Stimulated activated CD8-positive, alpha-beta memory T cell treated with anti-CD3 and anti-CD28 coated beads, Interleukin-4, amount 100 ng/mL, for 48 hours (primary cell): Measurements from ENCODE around the gene HSPB9.
A peak's percentile ranks its signal among the peaks of the same experiment; 100 is the strongest.

Source experiments
- DNase-seq: peaks from one replicate; pipeline ENCODE4 v3.0.0-alpha.2; 2020

Gene HSPB9, protein sequence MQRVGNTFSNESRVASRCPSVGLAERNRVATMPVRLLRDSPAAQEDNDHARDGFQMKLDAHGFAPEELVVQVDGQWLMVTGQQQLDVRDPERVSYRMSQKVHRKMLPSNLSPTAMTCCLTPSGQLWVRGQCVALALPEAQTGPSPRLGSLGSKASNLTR

GRCh38 chr17:42122371-42123303 lies at the start of gene HSPB9:
TSS of gene HSPB9 (plus strand) at chr17:42122804. CDS start at chr17:42122851, 47 bp downstream.
- DNase-seq, result no peak

DNA sequence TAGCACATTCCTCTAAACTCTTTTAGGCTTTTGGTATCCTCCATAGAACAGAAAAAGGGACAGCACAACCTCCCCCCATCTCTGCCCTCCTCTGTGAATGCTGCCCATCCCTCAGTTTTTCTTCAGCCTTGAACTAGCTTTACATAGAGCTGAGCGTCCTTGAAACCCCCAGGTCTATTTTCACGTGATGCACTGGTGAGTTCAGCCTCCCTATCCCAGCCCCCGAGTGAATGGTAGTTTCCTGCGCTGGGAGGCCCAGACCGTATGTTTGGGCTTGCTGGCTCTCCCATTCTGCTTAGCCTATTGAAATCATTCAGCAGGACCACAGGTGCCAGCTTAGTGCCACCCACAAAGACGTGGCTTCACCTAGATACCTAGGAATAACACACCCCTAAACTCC lies 46.8 kb upstream of the HSPB9 start:
- no peak for DNase-seq

GRCh38 chr17:42076797-42077559 lies 45.6 kb upstream of the HSPB9 start:
- DNase-seq, result no peak

DNA sequence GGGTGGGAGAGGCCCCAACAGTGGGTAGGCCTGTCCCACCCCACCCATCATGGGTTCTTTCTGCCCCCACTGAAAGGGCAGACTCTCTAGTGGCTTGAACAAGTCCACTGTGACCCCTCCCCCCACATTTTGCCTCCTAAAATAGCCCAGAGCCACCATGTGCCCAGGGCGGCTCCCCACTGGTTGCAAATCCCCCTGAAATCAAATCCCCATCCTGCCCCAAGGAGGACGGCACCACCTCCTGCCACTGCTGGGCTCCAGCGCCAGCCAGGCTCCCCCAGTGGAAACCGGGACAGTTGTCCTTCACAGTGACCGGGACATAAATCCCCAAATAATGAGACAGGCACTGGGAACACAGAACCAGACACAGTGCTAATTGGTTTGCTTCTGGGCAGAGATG lies 44.8 kb upstream of the HSPB9 start:
- no peak for DNase-seq

DNA sequence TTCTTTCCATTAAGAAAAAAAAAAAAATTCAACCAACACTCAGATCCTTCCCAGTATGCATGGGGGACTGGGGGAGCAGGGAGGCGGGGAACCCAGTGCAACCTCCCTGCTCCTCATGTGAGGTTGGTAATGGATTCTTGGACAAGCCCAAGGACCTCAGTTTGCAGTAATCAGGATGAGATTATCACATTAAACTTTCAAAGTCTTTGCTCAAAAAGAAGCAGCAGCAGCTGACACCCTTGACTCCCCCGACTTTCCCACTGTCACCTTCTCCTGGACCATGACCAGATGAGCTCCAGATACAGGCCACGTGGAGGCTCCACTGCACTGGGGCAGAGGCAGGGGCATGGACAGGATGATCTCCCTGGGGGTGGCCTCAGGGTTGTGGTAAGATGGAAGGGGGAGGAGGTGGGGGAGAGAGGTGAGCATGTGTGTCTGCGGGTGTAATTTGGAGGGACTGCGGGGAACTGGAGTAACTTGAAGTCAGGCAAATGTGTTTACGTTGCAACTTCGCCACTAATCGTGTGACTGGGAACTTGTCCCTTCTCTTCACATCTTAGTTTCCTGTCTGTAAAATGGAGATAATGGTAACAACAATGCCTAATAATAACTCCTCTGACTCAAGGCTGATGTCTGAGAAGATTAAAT lies 44.1 kb upstream of the HSPB9 start:
- DNase-seq, result no peak

GRCh38 chr17:42079541-42079940 lies 43.1 kb upstream of the HSPB9 start:
- no peak for DNase-seq

DNA sequence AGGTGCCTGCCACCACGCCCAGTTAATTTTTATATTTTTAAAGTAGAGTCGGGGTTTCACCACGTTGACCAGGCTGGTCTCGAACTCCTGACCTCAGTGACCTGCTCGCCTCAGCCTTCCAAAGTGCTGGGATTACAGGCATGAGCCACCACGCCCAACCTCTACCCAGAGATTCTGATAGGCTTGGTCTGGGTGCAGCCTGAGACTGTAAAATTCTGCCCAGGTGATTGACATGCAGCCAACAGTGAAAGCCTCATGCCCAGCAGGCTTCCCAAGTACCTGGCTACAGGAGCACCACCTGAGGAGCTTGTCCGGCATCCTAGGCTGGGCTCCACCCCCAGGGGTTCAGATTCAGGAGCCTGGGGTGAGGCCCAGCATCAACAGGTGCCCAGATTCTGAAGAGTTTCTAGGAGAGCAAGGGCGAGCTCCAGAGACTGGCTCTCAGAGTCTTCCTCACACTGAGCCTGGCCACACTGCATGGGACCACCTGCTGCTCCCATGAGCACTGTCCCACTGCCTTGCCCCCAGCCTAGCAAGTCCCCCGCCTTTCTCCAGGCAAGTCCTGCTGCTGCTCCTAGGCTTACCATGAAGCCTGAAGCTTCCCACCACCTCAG lies 41.0 kb upstream of the HSPB9 start:
- no peak for DNase-seq

DNA sequence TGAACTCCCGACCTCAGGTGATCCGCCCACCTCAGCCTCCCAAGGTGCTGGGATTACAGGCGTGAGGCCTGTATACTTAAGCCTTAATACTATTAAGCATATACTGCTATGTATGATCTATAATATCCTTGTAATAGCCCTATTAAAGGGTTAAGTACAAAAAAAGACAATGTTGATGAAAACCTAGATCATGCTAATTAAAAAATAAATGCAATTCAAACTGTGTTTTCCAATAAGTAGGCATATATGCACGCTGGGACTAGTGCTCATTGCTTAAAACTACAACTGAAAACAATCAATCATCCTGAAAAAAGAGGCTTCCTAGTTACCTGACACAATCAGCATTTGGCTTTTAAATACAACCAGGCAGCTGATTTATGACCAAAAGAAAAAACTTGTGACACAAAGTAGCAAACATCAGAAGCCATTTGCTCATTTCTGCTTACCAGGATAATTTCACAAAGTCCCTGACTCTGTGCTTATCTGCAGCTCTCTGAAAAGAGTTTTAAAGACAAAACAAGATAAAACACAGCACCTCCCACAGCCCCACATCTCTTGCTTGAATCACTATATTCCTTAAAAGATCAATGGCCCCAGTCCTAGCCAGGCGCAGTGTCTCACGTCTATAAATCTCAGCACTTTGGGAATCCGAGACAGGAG lies 35.4 kb upstream of the HSPB9 start:
- no peak for DNase-seq

DNA sequence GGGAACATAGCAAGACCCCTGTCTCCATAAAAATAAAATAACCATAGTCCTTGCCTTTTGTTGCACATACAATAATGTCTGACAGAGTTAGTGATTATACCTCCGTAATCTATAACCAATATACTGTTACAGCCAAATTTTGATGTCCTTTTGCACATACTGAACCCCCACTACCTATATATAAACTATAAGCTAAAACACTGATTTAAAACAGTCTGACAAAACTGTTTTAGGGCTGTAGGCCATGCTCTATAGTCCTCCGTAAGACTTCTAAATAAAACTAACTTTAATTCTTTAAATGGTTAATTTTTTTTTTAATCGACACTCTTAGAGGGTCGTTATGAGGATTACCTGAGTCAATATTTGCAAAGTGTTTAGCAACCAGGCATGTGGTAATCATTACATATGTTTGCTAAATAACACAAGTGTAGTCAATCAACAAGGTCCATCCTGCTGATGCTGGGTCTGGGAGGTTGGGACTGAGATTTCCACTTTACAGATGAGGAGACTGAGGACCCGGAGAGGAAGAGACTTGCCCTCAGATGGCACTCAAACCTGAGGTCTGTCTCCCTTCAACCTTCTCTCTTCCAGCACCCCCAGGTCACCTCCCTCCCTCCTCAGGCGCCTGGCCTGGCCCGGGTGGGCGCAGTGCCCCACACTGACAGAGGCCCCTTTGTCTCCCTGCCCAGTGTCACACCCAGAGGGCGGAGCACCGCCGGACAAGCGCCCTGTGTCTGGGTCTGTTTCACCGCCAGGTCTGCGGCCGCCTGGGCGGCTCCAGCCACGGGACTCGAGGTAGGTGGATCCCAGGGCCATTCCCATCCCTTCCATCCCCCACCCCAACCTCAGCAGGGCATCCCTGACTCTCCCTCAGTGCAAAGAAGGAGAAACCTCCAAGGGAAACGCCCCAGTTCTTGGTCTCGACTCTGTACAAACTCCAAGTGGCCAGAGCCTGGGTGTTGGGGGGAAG lies 34.6 kb upstream of the HSPB9 start:
- no peak for DNase-seq

- no peak for DNase-seq
These were observed 33.9 kb upstream of the HSPB9 start for GRCh38 chr17:42088736-42089135.

GRCh38 chr17:42090964-42091790 lies 31.4 kb upstream of the HSPB9 start:
- DNase-seq, result no peak

- DNase-seq, result no peak
These were observed 29.7 kb upstream of the HSPB9 start for GRCh38 chr17:42092939-42093338.

DNA sequence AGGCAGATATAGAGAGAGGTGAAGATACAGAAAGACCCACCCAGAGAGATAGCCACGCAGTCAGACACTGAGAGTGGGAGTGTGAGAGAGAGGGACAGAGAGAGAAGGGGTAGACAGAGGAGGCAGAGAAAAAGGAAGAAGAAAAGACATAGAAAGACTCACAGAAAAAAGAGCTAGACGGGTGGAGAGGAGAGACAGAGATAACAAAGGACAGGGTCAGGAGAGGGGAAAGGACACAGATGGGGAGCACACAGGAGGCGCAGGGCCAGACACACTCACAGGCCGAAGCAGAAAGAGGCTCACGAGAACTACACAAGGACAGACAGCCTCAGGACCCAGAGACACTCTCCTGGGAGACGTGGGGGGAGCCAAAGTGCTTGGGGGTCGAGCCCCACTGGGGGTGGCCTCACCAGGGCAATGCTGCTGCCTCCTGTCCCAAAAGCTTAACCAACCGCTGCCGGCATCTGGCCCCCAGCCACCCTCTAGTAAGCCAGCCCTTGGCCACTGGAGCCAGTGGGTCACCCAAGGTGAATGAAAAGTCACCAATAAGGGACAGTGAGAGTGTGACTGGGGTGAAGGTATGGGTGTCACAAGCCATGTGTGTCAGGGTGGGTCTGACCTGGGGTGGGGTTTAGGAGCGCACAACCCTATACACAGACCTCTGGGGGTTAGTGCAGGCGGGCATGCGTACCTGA lies 28.1 kb upstream of the HSPB9 start:
- DNase-seq, result no peak

DNA sequence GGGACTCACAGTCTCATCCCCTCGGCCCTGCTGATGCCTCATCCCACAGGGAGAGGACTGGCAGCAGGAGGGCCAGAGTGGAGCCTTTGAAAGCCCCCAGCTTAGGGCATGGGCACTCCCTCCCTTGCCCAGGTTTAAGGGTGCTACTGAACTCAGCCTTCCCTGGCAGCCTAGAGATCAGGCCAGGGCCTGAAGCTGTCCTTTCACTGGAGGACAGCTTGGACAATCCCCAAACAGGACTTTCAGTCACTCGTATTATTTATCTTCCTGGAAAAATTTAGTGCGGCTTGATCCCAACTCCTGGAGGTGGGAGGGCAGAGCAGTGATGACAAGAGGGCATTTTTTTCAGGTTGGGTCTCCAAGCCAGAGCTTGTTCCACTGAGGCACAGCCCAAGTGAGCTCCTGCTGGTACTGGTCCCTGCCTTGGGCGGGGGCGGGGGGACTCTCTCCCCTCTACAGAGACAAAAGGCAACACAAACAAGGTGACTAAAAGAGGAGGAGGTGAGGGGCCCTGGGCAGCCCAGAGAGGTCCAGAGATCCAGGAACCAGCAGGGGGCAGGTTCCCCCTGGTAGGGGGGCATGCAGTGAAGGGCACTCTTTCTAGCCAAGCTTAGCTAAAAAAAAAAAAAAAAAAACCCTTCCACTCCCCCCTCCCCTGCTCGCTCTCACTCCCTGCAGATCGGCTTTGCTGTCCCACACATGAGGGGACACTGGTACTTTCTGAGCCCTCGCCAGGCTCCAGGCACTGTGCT lies 26.1 kb upstream of the HSPB9 start:
- no peak for DNase-seq

DNA sequence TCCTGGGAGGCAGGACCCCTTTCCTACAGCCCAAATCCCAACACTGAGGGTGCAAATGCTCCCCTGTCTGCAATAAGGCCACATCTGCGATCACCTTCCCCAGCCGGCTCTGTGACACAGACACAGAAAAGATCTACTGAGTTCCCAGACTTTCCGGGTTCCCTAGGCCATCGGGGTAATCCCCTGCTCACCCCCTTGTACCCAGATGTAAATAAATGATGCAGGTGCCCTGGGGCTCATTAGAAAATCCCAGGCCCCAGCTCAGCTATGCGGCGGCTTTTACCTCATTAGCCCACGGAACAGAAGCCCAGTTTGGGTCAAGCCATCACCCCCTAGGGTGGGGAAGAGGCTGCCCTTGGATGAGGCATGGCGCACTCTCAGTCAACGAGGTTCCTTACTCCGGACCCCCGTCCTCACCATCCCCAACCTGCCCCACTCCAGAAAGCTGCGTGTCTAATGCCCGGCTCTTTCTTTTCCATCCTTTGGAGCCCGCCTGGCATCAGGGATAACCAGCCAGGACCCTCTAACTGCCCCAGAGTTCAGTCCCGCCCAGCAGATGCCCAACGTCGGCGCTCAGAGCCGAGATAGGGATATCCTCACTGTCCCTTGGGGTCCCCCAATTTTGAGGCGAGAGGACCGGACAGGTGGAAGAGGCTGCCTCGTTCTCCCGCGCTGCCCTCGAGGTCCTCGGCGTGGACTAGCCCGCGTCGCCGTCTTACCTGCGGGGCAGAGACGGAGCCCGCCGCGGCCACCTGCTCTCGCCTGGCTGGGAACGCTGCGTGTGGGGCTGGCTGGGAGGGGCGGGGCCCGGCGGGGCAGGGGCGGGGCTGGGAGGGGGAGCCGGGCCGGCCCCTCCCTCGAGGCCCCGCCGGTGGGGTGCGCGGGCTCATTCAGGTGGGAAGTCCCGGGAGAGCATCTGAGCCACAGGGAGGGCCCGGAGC lies 24.6 kb upstream of the HSPB9 start, which contains the start of gene ZNF385C:
Gene ZNF385C, minus strand, starts transcription at position 783 of the 941 bp plus-strand sequence. CDS start 35,417 bp downstream, outside the sequence.
- DNase-seq, result peak; percentile 60

- DNase-seq, result no peak
These were observed 23.7 kb upstream of the HSPB9 start for GRCh38 chr17:42098730-42099399.
